ENCODE results near the gene HPD.
"Not testable (repeated sequence)": the region's sequence is repeated elsewhere in the genome, so short reads cannot be mapped to it uniquely, and the experiment has no call there.

DNA sequence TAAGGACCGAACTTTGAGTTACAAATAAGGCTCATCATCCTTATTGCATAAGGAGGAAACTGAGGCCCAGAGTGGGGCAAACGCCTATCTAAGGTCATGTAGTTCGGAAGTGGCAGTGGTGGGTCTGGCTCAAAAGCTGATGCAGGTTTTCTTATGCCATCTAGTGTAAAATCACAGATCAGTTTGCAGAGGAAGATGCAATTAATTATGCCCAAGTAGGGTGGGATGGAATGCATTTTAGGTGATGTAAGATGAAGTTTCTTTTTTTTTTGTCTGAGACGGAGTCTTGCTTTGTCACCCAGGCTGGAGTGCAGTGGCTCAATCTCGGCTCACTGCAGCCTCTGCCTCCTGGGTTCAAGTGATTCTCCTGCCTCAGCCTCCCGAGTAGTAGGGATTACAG lies 31.0 kb upstream of the HPD start:
- not testable (repeated sequence) for TF ChIP-seq CTCF (IDR thresholded peaks at IDR 0.05; ENCODE audit: poor library complexity); EZH2phosphoT487 (IDR thresholded peaks at IDR 0.05; ENCODE audit: low read depth, severe bottlenecking, unreplicated experiment); EZH2 (IDR thresholded peaks at IDR 0.05; ENCODE audit: borderline replicate concordance)
